ENCODE results near the gene REXO4. TPM values are rescaled to one million over a fixed set of nuclear protein-coding genes. Genes with fewer than 3 reads are reported as not detected.
"Not testable (repeated sequence)": the region's sequence is repeated elsewhere in the genome, so short reads cannot be mapped to it uniquely, and the experiment has no call there.

Gene REXO4
- total RNA-seq, 2 experiments from 2014 or later, result 49.5 to 52.0 TPM

DNA sequence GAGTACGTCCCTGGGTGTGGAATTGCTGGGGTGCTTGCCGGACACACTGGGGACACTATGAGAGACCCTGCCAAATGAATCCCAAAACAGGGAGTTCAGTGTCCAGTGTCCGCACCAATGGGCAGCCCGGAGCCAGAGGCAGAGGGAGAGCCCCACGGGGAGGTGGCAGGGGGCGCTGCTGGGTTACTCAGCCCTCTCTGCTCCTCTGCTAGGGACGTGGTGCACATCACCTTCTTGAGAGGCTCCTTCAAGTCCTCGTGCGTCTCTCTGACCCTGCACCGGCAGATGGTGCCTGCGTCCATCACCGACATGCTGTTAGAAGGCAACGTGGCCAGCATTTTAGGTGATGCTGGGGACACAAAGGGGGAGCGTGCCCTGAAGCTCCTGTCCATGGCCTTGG is 20.9 kb downstream of the REXO4 start:
- CTCF ChIA-PET, result interaction anchor here (0.5 to 1.1 kb wide), 2 partner anchors 9 to 104 kb away, joined by 3 to 5 read pairs; no protein-coding TSS in a partner anchor
- POLR2A ChIA-PET, result no interaction called here

DNA sequence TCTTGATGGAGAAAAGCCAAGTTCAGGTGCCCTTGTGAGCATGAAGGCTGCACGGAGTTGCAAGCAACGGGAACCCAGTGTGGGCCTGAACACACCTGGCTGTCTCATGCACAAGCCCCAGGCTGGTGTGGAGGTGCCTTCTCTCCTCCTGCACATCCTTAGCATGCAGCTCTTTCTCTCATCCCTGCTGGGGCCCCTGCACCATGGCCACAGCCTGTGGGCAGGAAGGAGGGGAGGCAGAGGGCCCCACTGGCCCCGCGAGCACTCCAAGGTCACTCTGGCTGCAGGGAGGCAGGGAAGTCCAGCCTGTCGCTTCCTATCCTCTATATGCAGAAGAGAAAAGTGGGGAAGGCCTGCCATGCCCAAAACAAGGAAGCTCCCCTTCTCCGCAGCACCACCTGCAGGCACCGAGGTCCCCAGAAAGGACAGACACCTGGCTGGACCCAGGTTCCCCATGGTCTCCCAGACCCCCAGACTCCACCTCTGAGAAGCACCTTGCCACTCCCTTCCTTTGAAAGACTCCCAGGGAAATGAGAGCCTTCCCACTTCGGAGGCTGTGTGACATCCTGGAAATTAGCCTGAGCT is 23.0 kb downstream of the REXO4 start:
- POLR2A ChIA-PET, result no interaction called here
- CTCF ChIA-PET, result no interaction called here

DNA sequence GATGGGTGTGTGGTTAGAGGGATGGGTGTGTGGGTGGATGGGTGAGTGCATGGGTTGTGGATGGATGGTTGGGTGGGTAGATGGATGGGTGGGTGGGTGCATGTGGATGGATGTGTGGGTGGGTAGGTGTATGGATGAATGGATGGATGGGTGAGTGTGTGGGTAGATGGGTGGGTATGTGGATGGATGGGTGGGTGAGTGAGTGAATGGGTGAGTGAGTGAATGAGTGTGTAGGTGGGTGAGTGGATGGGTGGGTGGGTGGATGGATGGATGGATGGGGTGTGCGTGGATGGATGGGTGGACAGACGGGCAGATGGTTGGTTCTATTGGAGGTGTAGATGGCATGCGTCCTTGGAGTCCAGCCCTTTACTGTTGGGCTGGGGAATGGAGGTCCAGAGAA is 24.4 kb downstream of the REXO4 start:
- POLR2A ChIA-PET, result no interaction called here
- CTCF ChIA-PET, result no interaction called here

DNA sequence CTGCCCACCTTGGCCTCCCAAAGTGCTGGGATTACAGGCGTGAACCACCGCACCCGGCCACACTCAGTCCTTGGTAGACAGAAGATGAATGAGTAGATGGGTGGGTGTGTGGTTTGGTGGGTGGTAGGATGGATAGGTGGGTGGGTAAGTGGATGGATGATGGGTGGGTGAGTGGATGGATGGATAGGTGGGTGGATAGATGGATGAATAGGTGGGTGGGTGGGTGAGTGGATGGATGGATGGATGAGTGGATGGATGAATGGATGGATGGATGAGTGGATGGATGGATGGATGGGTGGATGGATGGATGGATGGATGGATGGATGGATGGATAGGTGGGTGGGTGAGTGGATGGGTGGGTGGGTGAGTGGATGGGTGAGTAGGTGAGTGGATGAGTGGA is 25.5 kb downstream of the REXO4 start:
- POLR2A ChIA-PET, CTCF ChIA-PET: not testable (repeated sequence)

- POLR2A ChIA-PET, CTCF ChIA-PET: not testable (repeated sequence)
These were observed 26.4 kb downstream of the REXO4 start for GRCh38 chr9:133391449-133391848.

DNA sequence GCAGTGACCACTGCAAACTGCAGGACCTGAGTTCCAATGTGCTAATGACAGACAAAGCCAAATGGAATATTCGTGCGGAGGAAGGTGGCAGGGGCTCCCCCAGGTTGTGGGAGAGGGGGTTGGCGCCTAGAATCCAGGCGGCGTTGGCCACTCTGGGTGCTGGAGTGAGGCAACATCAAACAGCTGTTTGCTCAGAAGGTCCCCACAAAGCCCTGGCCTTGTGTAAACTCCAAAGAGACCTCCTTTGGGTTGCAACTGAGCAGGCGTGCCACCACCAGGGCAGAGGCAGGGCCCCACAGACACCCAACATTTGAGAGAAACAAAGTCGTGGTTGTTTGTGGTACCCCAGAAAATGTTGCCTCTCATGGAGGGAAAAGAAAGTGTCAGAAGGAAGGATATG is 27.1 kb downstream of the REXO4 start:
- POLR2A ChIA-PET, result no interaction called here
- CTCF ChIA-PET, result no interaction called here

DNA sequence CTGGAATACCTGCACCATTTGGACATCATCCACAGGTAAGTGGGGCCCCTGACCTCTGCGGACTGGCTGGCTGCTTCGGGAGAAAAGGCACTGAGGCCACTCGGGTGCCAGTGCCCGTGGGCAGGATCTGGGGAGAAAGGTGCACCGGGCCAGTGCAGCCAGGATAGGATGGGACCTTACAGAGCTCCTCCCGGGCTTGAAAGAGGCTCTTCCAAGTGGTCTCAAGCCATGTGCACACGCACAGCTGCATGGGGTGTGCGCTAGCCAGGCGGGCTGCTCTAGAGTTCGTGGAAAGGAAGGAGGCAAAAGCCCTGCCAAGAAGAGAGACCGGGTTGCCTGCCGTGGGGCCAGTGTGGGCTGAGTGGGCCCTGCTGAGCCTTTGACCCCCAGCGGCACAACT is 28.2 kb downstream of the REXO4 start:
- POLR2A ChIA-PET, result no interaction called here

GRCh38 chr9:133389025-133389557 is 28.7 kb downstream of the REXO4 start:
- POLR2A ChIA-PET, result no interaction called here

More for the DNA sequence above, 28.2 kb downstream of the REXO4 start:
- CTCF ChIA-PET, result no interaction called here

DNA sequence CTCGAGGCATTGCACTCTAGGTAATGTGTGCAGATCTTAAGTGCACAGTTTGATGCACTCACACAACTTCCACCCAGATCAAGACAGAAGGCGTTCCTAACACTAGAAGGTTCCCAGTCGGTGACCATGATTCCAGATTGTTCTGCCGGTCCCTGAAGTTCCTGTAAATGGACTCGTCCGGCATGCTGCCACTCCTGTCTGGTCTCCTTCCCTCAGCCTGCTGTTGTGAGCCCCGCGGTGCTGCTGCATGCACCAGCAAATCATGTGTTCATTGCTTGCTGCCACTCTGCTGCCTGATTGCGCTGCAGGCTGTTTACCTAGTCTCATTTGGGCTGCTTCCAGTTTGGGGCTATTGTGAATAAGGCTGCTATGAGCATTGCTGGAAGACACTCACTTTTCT is 30.1 kb downstream of the REXO4 start:
- CTCF ChIA-PET, result no interaction called here
- POLR2A ChIA-PET, result no interaction called here

More at GRCh38 chr9:133389025-133389557, 28.7 kb downstream of the REXO4 start:
- CTCF ChIA-PET, result no interaction called here

GRCh38 chr9:133386338-133386737 is 31.5 kb downstream of the REXO4 start:
- ChIA-PET POLR2A (no interaction called here), CTCF (no interaction called here)

DNA sequence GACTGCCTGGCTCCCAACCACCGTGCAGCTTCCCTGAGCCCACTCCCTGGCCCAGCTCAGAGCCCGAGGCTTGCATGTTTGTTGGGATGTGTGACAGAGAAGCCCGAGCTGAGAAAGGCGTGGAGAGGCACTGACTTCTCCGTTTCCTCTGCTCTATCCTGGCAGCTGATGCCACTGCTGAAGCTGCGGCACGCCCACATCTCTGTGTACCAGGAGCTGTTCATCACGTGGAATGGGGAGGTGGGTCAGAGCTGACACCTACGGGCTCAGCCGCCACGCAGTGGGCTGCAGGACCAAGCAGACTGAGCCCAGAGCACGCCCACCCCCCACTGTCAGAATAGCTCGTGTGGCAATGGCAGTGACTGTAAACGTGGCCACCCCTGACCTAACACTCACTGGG is 32.4 kb downstream of the REXO4 start:
- ChIA-PET POLR2A (interaction anchor here (0.6 kb wide), 1 partner anchor 34 kb away, joined by 3 read pairs; no protein-coding TSS in a partner anchor), CTCF (no interaction called here)

DNA sequence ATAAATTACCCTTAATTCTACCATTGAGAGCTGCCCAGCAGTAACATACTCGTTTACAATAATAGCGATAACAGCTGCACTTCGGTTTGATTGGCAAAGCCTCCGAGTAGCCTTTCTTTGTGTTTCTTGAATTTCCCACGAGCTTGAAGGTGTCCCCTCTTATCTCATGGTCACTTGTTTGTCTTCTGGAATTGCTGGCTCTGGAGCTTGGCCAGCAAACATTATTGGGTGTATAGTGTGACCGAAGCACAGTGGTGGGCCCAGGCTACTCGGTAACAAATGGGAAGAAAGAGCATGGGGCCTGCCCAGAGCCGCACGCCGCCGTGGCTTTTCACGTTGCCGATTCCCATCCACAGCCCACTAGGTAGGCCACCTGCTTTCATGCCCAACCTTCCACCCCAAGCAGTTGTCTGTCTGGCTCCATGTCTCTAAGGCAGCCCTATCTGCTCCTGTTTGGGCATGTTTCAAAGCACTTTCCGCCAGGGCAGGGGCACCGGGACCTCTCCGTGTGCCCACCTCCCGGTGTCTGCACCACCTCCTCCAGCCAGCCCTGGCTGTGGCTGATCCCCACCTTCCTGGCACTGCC is 33.0 kb downstream of the REXO4 start:
- POLR2A ChIA-PET, result no interaction called here
- CTCF ChIA-PET, result no interaction called here

GRCh38 chr9:133383438-133383837 is 34.4 kb downstream of the REXO4 start:
- ChIA-PET POLR2A (no interaction called here), CTCF (no interaction called here)

DNA sequence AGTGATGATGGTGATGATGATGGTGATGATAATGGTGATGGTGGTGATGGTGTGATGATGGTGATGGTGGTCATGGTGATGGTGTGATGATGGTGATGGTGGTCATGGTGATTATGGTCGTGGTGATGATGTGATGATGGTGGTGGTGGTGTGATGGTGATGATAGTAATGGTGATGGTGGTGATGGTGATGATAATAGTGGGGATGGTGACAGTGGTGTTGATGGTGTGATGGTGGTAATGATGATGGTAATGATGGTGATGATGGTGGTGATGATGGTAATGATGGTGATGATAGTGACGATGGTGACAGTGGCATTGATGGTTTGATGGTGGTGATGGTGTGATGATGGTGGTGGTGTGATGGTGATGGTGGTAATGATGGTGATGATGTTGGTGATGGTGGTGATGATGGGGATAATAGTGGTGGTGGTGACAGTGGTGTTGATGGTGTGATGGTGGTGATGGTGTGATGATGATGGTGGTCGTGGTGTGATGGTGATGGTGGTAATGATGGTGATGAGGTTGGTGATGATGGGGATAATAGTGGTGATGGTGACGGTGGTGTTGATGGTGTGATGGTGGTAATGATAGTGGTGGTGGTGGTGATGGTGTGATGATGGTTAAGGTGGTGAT is 35.2 kb downstream of the REXO4 start:
- ChIA-PET POLR2A (no interaction called here), CTCF (no interaction called here)

DNA sequence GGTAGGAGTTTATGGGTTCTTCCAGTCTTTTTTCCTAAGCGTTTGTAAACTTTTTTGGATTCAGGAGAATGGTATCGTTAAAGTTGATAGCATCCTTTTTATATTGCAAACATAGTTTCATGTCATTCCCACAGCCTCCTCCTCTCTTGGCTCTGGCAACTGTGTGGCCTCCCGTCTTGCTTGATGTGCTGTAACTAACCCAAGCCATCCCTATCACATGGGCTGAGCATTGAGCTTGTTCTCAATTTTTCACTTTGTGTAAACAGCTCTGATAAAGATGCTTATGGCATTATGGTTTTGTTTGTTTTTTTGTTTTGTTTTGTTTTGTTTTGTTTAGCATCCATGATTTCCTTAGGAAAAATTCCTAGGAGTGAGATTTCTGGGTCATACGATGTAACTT is 37.1 kb downstream of the REXO4 start:
- CTCF ChIA-PET, result no interaction called here

GRCh38 chr9:133379153-133380086 is 38.4 kb downstream of the REXO4 start:
- POLR2A ChIA-PET, result interaction anchor here (0.5 kb wide), 1 partner anchor 316 kb away, joined by 3 read pairs; no protein-coding TSS in a partner anchor
- CTCF ChIA-PET, result interaction anchor here (1.0 kb wide), 1 partner anchor 99 kb away, joined by 3 read pairs; the partner anchor contains the start of gene SLC2A6

More for the DNA sequence above, 37.1 kb downstream of the REXO4 start:
- POLR2A ChIA-PET, result interaction anchor here (0.6 to 0.7 kb wide), 2 partner anchors 652 to 929 kb away, joined by 5 to 7 read pairs; no protein-coding TSS in a partner anchor

- ChIA-PET POLR2A (interaction anchor here (0.5 kb wide), 1 partner anchor 315 kb away, joined by 3 read pairs; no protein-coding TSS in a partner anchor), CTCF (interaction anchor here (1.0 kb wide), 1 partner anchor 100 kb away, joined by 3 read pairs; the partner anchor contains the start of gene SLC2A6)
These were observed 39.3 kb downstream of the REXO4 start for GRCh38 chr9:133378408-133378962.

DNA sequence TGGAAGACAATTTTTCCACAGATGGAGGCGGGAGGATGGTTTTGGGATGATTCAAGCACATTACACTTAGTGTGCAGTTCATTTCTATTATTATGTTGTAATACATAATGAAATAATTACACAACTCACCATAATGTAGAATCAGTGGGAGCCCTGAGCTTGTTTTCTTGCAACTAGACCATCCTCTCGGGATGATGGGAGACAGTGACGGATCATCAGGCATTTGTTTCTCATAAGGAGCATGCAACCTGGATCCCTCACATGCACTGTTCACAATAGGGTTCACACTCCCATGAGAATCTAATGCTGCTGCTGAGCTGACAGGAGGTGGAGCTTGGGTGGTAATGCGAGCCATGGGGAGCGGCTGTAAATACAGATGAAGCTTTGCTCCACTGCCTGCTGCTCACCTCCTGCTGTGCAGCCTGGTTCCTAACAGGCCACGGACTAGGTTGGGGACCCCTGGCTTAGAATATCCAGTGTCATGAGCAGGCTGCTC is 40.0 kb downstream of the REXO4 start:
- POLR2A ChIA-PET, result no interaction called here

GRCh38 chr9:133377280-133377679 is 40.5 kb downstream of the REXO4 start:
- POLR2A ChIA-PET, result interaction anchor here (1.3 to 10.0 kb wide), 2 partner anchors 23 to 28 kb away, joined by 5 to 172 read pairs; partner anchors contain the start of genes MED22 and RPL7A

More for the DNA sequence above, 40.0 kb downstream of the REXO4 start:
- CTCF ChIA-PET, result no interaction called here

More at GRCh38 chr9:133377280-133377679, 40.5 kb downstream of the REXO4 start:
- CTCF ChIA-PET, result interaction anchor here (0.8 to 1.1 kb wide), 3 partner anchors 27 to 191 kb away, joined by 3 read pairs; no protein-coding TSS in a partner anchor

All from activated CD8-positive, alpha-beta memory T cell treated with anti-CD3 and anti-CD28 coated beads for 36 hours (primary cell).